NT2/D1 (cell line): Measurements from ENCODE around the gene GTF3A.

Experiments used
- SUZ12 ChIP-seq: IDR thresholded peaks from 2 replicates; pipeline ENCODE4 v1.6.1; 2011; ENCODE audit not compliant: insufficient read length, insufficient read depth; ENCODE audit errors: extremely low read depth
- ZNF274 ChIP-seq: IDR thresholded peaks from 2 replicates; pipeline ENCODE4 v1.6.1; 2011; ENCODE audit warnings: mild to moderate bottlenecking, low read depth, low read length

- TF ChIP-seq ZNF274 (no peak), SUZ12 (no peak)
Measured at GRCh38 chr13:27395007-27395510, 29.4 kb upstream of the GTF3A start.
